ENCODE measurements around the gene ADISSP.

DNA sequence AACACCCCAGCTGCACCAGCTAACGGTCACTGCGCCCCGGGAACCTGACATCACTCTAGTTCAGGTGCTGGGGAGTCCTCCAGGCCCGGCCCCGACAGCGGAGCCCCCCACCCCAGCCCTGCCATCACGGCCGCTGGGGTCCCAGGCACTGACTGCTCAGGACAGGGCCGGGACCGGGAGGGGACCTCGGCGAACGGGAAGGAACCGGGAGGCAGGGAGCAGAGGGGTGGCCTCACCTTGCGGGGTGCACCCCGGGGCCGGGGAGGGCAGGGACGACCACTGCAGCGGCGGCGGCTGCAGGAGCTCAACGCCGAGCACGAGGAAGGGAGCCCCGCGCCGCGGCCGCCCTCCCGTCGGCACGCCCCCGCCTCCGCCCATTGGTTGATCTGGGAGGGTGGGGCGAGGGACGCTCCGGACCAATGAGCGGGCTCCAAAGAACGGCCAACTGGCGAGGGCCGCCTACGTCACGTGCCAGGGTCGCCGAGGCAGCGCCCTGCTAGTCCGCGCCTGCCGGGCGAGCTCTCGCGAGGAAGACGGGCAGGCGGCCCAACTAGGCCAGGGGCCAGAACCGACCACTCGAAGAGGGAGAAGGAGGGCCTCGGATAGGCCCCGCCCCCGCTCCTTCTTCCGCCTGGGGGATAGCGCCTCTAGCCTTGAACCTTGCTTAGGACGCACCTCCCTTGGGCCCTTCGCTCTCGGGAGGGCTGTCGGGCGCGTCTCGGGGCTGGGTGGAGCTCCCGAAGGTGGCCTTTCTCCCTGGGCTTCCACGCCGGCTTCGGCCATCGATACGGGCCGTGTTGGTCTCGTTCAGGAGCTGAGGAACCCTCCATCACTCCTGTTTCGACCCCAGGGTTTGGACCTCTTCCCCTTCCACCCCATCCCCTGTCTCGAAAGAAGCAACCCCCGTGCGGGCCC, at the start of gene ADISSP:
- TF ChIP-seq, protein P1, sequence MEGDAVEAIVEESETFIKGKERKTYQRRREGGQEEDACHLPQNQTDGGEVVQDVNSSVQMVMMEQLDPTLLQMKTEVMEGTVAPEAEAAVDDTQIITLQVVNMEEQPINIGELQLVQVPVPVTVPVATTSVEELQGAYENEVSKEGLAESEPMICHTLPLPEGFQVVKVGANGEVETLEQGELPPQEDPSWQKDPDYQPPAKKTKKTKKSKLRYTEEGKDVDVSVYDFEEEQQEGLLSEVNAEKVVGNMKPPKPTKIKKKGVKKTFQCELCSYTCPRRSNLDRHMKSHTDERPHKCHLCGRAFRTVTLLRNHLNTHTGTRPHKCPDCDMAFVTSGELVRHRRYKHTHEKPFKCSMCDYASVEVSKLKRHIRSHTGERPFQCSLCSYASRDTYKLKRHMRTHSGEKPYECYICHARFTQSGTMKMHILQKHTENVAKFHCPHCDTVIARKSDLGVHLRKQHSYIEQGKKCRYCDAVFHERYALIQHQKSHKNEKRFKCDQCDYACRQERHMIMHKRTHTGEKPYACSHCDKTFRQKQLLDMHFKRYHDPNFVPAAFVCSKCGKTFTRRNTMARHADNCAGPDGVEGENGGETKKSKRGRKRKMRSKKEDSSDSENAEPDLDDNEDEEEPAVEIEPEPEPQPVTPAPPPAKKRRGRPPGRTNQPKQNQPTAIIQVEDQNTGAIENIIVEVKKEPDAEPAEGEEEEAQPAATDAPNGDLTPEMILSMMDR (IDR thresholded peaks at IDR 0.05) = no peak
- peak; percentile 49 to 87 (median 75) for TF ChIP-seq POLR2AphosphoS5 (IDR thresholded peaks at IDR 0.05)
